ENCODE measurements around the gene LRRC37A2.
"Not testable (repeated sequence)": the region's sequence is repeated elsewhere in the genome, so short reads cannot be mapped to it uniquely, and the experiment has no call there.

Gene LRRC37A2

DNA sequence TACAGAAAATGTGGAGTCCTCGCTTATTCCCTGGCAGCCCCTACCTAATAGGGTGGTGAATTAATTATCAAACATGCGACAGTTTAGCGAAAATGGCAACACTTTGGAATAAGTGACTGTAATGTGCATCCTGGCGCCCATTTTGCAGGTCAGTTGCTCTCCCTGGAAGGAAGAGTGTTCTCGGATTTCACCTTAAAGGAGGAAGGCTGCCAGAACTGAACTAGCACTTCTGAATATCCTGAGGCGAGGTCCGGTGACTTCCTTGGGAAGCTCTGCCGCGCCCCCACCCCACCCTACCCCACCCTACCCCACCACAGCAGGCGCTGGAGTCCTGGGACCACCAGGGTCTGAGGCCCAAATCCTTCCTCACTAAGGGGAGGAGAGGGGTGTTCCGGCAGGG lies at the start of gene LRRC37A2:
Gene LRRC37A2, plus strand, starts transcription at position 301 of the 400 bp plus-strand sequence. CDS start 245 bp downstream, outside the sequence.
- DNase-seq: not testable (repeated sequence)

DNA sequence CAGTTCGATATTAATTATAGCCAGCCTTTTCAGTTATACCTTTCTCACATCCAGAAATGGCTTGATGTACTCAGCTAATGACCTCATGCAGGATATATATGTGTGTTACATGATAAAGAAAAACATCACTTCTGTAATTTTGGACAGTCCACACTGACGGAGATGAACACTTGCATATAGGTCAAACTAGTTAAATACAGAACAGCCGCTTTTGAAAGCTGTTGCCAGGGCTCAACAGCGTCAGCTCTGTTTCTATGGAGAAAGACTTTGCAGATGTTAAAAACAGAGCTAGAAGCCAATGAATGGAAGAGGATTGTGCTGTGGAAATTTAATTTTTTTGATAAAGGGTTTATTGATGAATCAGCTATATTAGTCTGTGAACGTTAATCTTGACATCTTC lies 44.6 kb upstream of the LRRC37A2 start:
- not testable (repeated sequence) for DNase-seq

DNA sequence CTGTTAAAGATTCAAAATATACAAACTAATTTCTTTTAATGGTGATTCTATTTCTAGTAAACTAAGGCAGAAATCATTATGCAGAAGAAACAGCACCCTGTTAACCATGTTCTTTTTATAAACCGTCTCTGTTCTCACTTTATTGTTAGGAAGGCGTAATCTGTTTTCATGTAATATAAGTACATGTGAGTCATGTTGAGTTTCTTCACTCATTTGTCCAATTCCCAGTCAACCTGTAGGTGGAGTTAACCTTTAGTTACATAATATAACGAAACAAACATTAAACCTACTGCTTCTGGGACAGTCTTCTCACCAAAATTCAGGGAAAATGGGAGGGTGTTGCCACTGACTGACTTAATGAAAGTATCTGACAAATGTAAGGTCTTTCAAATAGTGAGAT lies 37.8 kb upstream of the LRRC37A2 start:
- not testable (repeated sequence) for DNase-seq

DNA sequence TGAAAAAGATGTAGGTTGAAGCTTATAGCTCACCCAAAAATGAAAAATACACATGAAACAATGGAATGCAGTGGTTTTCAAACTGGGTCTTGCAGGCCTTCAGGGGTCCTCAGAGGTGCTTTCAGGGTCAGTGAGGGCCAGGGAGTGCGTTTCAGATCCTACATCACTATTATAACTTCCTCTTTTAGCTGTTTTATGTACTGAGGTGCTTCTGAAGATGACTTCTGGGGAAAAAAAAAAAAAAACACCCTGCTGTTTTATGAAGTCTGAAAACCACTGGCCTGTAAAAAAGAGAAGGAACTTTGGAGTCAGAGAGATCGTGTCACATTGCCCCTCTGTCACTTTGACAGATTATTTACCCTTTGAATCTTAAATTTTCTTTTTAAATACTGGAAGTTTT lies 36.7 kb upstream of the LRRC37A2 start:
- DNase-seq: peak; percentile 21

DNA sequence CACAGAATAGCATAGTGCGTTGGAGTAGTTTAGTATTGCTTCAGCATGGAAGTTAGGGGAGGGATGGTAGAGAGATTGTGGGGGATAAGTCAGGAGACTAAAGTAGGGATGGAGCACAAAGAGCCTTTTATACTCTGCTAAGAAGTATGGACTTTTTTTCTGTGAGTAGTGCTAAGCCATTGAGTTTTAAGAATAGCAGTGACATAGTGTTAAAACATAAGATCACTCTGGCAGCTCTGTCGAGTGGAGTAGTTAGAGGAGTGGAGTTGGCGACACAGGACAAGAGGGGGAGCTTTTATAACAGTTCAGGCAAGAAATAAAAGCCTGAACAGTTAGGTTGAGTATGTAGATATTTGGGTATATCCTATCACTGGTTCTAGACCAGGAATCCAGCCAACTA lies 33.4 kb upstream of the LRRC37A2 start:
- DNase-seq: not testable (repeated sequence)

DNA sequence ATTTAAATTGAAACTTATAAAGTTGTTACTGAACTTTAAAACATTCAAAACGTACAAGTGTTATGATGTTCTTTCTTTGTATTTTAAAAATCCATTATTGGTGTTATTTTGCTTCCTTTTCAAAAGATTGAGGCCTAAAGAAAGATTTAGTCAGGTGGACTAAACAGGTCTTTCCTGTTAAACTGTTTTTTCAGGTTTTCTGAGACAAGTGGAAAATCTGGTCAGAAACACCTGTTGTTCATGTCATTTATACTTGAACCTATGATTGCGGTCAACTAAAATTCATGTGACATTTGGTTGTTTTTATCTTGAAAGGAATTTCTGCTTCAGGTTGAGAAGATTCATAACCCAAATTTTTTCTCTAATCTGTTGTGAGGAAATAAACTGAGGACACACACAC lies 31.0 kb upstream of the LRRC37A2 start:
- not testable (repeated sequence) for DNase-seq

DNA sequence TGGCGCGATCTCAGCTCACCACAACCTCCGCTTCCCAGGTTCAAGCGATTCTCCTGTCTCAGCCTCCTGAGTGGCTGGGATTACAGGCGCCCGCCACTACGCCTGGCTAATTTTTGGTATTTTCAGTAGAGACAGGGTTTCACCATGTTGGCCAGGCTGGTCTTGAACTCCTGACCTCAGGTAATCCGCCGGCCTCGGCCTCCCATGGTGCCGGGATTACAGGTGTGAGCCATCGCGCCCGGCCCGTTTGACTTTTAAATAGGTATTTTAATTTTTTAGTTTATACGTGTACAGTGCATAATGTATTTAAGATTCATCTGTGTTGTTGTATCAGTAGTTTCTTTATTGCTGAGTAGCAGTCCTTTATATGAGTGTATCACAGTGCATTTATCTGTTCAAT lies 20.2 kb upstream of the LRRC37A2 start:
- DNase-seq: not testable (repeated sequence)

DNA sequence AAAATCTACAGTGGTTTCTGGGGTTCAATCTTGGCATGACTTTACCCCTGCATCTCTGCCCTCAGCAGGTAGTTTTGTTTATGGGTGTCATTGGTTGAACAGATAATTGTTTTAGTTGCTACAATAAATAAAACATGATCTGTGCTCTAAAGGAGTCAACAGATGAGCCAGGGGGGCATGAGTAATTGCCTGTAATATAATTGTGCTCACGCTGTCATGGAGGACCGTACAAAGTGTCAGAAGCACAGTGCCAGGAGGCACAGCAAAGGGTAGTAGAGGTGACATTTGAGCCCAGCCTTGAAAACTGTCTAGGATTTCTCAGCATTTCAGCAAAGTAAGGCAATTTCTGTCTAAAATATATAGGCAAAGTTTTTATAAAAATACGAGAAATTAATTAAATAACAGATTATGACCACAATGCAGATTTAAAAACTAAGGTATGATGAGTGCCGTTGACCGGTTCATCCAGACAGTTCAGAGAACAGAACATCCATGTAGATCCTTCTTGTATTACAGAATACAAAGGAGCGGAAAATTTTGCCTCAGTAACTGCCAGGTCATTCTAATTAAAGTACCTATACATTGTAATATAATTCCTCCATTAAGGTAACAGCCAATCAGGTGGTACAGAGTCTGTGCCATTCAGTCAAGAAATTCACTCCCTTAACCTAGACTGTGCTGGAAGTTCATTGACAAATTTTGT lies 12.7 kb upstream of the LRRC37A2 start:
- not testable (repeated sequence) for DNase-seq

DNA sequence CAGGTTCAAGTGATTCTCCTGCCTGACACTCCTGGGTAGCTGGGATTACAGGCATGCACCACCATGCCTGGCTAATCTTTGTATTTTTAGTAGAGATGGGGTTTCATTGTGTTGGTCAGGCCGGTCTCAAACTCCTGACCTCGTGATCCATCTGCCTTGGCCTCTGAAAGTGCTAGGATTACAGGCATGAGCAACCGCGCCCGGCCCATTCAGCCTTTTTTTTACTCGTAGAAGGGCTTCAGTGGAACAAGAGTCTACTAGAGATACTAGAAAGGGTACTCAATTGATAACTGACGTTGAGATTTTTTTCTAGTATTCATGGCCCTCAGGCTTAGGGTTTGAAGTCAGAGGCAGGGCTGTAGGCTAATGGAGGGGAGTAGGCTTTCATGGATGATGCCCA lies 6.4 kb upstream of the LRRC37A2 start:
- DNase-seq: not testable (repeated sequence)

DNA sequence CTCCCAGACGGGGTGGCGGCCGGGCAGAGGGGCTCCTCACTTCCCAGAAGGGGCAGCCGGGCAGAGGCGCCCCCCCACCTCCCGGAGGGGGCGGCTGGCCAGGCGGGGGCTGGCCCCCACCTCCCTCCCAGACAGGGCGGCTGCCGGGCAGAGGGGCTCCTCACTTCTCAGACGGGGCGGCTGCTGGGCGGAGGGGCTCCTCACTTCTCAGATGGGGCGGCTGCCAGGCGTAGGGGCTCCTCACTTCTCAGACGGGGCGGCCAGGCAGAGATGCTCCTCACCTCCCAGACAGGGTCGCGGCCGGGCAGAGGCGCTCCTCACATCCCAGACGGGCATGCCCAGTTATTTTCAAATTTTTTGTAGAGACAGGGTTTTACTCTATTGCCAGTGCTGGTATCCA lies 22.4 kb downstream of the LRRC37A2 start:
- not testable (repeated sequence) for DNase-seq

DNA sequence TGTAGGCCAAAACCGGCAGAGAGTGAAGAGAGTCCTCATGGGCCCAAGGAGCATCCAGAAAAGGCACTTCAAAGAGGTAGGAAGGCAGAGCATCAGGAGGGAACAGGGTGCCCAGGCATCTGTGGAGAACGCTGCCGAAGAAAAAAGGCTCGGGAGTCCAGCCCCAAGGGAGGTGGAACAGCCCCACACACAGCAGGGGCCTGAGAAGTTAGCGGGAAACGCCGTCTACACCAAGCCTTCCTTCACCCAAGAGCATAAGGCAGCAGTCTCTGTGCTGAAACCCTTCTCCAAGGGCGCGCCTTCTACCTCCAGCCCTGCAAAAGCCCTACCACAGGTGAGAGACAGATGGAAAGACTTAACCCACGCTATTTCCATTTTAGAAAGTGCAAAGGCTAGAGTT lies 36.3 kb downstream of the LRRC37A2 start:
- DNase-seq: not testable (repeated sequence)

DNA sequence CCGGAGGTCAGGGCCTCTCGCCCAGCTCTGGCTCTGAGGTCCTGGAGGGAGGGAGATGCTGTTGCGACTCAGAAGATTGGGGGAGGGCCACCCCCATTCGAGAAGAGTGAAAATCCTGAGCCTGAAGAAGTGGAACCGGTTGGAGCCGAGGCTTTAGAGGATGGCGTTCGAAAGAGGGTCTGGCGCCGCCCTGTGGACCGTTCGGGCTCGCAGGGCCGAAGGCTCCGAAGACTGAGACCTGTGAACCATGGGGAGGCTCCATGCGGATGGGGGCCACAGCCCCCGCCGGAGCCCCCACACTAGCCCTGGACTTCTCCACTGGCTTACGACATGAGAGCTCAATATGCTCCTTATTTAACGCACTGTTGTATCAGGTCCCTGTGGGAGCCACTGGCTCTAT lies 46.9 kb downstream of the LRRC37A2 start:
- not testable (repeated sequence) for DNase-seq

DNA sequence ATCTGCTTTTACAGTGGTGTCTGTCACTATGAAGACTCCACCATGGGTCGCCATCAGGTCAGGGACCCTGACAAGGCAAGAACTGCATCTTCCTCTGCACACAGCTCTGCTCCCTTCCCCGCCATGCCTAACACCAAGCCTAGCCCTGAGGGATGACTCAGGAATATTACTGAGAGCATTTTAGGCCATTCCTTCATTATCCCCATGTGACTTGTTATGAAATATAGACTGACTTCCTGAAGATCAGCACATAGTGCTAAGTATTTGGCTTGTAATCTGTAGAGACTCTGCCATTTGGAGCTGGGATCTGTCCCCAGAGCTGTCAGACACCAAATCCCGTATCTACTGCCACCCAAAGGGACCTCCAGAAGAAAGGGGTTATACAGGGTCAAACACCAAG lies 47.8 kb downstream of the LRRC37A2 start:
- not testable (repeated sequence) for DNase-seq

DNA sequence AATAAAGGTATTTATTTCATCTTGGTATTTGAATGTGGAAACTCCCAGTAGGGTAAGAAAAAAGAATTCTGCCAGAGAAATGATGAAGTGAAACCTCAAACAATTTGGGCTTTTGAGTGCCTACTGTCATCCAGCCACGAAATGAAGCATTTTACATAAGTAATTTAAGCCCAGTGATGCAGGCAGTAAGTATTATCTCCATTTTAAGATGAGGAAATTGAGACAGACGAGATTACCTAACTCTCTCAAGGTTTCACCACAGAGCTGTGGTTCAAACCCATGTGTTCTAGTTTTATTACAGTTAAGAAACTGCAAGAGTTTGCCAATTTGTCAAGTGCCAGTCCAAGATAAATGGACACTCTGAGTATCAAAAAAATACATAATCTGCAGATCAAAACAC lies 54.0 kb downstream of the LRRC37A2 start:
- DNase-seq: not testable (repeated sequence)

DNA sequence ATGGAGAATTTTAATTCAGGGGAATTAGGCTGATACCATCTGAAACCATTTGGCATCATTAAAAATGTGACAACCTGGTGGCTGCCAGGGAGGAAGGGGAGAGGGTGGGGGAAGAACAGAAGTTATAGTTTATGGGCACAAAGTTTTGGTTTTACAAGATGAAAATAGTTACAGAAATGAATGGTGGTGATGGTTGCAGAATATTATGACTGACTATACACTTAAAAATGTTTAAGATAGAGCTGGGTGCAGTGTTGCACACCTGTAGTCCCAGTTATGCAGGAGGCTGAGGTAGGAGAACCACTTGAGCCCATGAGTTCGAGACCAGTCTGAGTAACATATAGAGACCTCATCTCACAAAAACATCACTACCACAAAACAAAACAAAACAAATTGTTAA lies 54.7 kb downstream of the LRRC37A2 start:
- DNase-seq: not testable (repeated sequence)

DNA sequence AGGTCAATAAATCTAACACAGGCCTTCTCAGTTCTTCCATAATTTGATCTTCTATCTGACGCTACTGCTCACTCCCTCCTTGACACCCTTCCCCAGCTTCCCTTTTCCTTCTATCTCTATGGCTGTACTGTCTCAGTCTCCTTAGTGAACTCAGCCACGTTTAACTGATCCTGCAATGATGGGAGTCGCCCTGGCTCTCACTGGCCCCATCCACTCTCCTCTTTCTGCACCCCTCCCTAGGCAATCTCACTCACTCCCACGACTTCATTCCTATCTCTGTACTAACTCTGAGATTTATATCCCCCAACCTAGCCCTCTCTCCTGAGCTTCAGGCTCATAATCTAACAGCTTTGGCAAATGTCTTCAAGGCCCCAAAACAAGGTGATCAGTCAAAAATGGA lies 59.5 kb downstream of the LRRC37A2 start:
- not testable (repeated sequence) for DNase-seq

DNA sequence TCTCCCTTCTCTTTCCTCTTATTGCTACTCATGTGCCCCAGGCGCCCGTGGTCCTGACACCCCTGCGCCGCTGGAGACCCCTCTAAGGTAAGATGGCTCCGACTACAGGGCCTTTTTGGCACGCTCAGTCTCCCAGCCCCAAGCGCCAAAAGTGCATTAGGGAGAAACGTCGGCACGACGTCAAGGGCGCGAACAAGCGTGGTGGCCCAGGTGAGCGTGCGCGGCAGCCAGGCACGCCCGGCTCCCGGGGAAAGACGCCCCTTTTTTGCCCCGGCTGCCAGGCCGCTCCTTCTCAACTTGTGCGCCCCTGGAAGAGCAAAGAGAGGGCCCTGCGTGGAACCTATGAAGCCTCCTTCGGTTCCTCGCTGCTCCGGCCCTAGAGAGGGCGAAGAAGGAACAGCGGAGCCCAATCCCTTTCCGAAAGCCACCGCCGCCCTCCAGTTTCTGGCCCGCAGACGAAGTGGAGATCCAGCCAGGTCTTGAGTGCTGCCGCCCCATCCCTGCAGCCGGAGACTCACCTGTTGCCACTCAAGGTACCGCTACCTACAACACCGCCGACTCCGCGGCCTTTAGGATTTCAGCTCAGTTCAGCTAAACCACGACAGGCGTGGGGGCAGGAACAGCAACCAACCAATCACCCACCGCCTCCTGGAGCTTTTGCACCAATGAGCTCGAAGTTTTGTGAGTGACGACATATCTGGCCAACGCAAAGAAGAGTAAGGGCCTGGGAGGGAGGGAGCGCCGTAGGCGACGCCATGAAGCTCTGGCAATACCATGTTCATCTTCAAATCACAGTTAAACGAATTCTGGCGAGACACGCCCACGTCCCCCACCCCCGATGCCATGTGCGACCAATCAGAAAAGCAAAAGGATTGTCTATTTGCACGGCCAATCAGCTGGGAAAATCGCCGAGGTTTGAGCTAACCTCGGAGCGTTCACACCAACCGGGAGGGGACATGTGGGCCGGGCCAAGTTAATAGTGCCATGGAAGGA lies 67.1 kb downstream of the LRRC37A2 start, which contains the start of gene ARL17A:
Gene ARL17A, minus strand, starts transcription at position 609 of the 993 bp plus-strand sequence. CDS start 3,369 bp downstream, outside the sequence.
- not testable (repeated sequence) for DNase-seq

DNA sequence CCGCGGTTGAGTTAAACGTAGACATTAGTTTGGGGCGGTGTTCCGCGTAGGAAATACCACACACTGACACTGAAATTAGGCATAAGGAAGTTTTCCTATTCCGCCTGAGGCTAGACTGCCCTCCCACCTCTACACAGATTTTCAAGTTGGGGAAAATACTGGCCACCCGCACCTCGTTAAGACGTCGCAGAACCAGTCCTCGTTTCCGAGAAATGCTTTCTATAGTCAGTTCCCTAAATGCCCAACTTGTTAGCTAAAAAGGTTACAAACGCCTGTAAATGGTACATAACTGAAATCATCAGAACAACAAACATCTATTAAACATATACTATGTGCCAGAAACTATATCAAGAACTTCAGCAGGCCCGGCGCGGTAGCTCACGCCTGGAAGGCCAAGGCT lies 67.8 kb downstream of the LRRC37A2 start:
- not testable (repeated sequence) for DNase-seq

DNA sequence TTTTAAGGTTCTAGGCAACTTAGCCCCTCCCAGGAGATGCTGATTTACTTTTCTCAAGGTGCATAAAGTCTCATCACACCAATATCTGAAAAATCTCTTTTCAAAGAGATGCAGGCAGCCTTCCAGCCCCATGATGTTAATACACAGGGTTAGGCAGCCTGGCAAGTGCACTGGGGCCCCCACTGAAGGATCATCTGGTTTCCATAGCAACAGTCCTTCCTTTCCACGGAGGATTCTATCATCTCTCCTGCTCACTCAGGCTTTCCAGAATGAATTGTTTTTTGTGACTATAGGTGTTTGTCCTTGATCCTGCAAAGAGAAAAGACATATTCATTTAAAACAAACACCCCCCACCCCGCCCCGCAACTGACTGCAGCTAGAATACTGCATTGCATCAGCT lies 73.2 kb downstream of the LRRC37A2 start:
- DNase-seq: not testable (repeated sequence)

DNA sequence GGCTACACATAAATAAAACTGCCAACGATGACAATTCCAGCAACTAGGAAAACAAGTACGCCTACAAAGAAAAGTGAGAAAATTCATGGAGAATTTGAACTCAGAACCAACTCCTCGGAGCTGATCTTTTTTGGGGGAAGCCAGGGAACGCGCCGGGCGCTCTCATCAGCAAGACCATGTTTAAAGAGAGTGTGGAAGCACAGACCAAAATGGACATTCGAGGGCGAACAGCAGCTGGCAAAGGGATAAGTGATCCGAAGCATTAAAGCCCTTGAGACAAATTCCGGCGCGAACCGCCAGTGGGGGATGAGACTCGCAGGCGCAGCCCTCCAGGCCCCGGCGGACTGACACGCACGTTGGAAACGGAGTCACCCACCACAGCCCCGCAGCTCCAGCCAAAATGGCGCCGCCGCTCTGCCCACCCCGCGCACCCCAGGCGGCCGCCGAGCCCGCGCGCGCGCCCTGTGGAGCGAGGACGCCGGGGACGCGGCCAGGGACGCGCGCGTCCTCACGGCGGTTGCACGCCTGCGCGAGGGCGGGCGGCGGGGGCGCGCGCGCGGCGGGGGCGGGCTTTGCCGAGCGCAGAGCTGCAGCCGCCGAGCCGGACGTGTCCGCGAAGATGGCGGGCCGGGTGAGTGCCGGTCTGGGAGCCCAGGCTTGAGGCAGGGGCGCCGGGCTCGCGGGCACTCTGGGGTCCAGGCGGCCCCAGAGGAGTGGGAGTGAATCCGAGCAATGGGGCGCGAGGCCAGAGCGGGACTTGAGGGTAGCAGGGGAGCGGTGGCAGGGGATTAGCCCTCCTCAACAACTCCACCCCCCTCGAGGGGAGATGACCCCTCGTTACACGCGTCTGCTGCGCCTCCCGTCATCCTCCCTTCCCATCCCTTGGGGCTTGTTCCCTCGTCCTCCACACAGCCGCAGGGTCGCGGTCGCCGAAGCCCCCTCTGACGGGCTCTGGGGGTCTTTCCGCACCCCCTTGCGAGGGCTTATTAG lies 78.2 kb downstream of the LRRC37A2 start, which contains the start of gene NSF:
Gene NSF, plus strand, starts transcription at position 513 of the 990 bp plus-strand sequence. Its CDS starts 107 bp downstream, at position 620.
- DNase-seq: not testable (repeated sequence)

DNA sequence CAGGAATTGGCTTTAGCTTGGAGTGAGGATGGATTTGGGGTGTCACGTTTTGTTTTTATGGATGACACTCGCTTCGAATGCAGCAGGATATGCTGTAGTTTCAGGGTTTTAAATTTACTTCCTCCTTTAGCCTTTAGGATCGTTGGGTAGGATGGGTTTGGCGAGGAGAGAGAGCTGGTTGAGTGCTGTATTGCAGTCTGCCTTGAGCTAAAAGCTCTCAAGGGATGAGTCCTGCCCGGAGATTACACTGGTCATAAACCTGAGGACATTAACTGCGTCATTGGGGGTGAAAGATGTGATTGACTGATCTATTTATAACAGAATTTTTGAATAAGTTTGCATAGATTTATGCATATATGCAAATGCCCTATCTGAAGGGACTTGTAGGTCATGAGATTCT lies 79.1 kb downstream of the LRRC37A2 start:
- not testable (repeated sequence) for DNase-seq

DNA sequence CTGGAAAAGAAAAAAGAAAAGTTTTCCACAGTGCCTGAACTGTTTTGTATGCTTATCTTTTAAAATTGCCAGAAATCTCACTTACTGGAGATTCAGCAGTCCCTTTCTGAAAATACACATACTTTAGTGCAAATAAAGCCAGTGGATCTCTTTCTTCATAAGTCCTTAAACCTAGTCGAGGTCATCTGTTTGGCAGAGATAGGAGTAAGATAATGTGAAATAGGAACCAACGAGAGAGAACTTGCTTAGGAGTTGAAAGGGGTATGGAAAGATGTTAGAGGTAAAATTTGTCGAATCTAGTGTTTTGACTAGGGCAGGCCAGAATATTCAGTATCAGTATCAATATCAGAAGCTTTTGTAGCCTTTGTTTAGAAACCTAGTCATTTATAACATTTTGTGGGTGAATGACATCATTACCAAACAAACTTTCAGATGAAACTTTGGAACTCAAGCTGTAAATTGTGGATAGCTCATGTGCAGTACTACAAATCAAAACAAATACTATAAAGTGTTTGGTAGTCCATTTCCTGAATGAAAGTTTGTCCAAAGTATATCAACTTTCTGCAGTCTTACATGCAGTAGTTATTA lies 86.2 kb downstream of the LRRC37A2 start:
- not testable (repeated sequence) for DNase-seq

Data from hematopoietic multipotent progenitor cell treated with erythropoietin and hydrocortisone succinate and interleukin-3 and kit ligand, for 4 days (in vitro differentiated cells).